ENCODE measurements around the gene PITPNC1. TPM values are rescaled to one million over a fixed set of nuclear protein-coding genes. Genes with fewer than 3 reads are reported as not detected.

Gene PITPNC1
- total and polyA plus RNA-seq, 4 experiments from 2014 or later: 68.4 to 124 (median 89.9) TPM

DNA sequence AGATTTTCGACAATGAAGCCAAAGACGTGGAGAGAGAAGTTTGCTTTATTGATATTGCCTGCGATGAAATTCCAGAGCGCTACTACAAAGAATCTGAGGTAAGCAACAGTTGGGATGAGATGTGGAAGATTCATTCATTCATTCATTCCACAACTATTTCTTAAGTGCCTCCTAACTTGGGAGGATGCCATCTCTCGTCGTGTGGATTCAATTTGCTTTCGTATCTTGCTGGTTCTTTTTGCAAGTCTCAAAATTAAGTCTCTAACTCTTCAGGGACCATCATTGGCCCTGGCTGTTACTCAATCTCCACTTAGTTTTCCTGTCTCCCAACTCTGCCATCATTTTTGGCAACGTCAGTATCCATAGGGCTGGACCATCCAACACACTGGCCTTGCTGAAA is 255.1 kb downstream of the PITPNC1 start:
- ChIA-PET CTCF (ENCODE audit: partially characterized antibody) (no interaction called here), POLR2A (ENCODE audit: partially characterized antibody) (no interaction called here)
- Histone ChIP-seq H3K4me3 (ENCODE audit: low read length in 2 of 2) (no peak overlapping the region), H3K27ac (ENCODE audit: low read depth, low read length) (no peak overlapping the region), H3K4me1 (ENCODE audit: insufficient read depth, low read length) (no peaks in the 10 kb centered on the region), H3K9me3 (ENCODE audit: control insufficient read depth in 1 of 2, low read length in 2 of 2) (no peaks in the 10 kb centered on the region), H3K36me3 (ENCODE audit: insufficient read depth, low read length) (peaks cover 36% of the 10 kb centered on the region), H3K27me3 (ENCODE audit: insufficient read depth, low read length) (no peaks in the 10 kb centered on the region)
- Mint-ChIP-seq H3K9me3 (peaks cover 0 to 2% (median 0%) of the 10 kb centered on the region in 8 donors), H3K27ac (peak overlapping the region in 2 of 7 donors; percentile 28 to 83), H3K36me3 (peaks cover 44 to 49% of the 10 kb centered on the region in 2 donors), H3K27me3 (no peaks in the 10 kb centered on the region), H3K4me3 (no peak overlapping the region), H3K4me1 (peaks cover 0 to 11% (median 7%) of the 10 kb centered on the region in 4 donors)
- intact Hi-C loops (cut with micrococcal nuclease): no loop called here
- no peak for DNase-seq

- H3K27me3 Mint-ChIP-seq: no peaks in the 10 kb centered on the region
- CTCF ChIA-PET (ENCODE audit: partially characterized antibody): no interaction called here
- intact Hi-C loops (cut with micrococcal nuclease): no loop called here
Observed at GRCh38 chr17:67633751-67634211, 256.7 kb downstream of the PITPNC1 start.

GRCh38 chr17:67635681-67636080 is 258.6 kb downstream of the PITPNC1 start:
- Mint-ChIP-seq H3K36me3 (peaks cover 37 to 56% of the 10 kb centered on the region in 2 donors), H3K27ac (peak overlapping the region in 2 of 7 donors; percentile 25 to 61), H3K4me3 (no peak overlapping the region), H3K4me1 (peaks cover 0 to 7% (median 2%) of the 10 kb centered on the region in 4 donors), H3K27me3 (no peaks in the 10 kb centered on the region), H3K9me3 (peaks cover 0 to 2% (median 0%) of the 10 kb centered on the region in 8 donors)
- Histone ChIP-seq H3K9me3 (ENCODE audit: control insufficient read depth in 1 of 2, low read length in 2 of 2) (no peaks in the 10 kb centered on the region), H3K4me3 (ENCODE audit: low read length in 2 of 2) (no peak overlapping the region), H3K4me1 (ENCODE audit: insufficient read depth, low read length) (no peaks in the 10 kb centered on the region), H3K27me3 (ENCODE audit: insufficient read depth, low read length) (no peaks in the 10 kb centered on the region), H3K36me3 (ENCODE audit: insufficient read depth, low read length) (peaks cover 36% of the 10 kb centered on the region), H3K27ac (ENCODE audit: low read depth, low read length) (no peak overlapping the region)
- ChIA-PET CTCF (ENCODE audit: partially characterized antibody) (interaction anchor here (0.5 kb wide), 1 partner anchor 227 kb away, joined by 3 read pairs; no protein-coding TSS in a partner anchor), POLR2A (ENCODE audit: partially characterized antibody) (no interaction called here)
- intact Hi-C loops (cut with micrococcal nuclease): no loop called here
- no peak for DNase-seq

More at GRCh38 chr17:67633751-67634211, 256.7 kb downstream of the PITPNC1 start:
- H3K36me3 ChIP-seq (ENCODE audit: insufficient read depth, low read length): peaks cover 36% of the 10 kb centered on the region
- Mint-ChIP-seq H3K4me3 (no peak overlapping the region), H3K36me3 (peaks cover 41 to 58% of the 10 kb centered on the region in 2 donors), H3K27ac (peak overlapping the region in 1 of 7 donors; percentile 29), H3K4me1 (peaks cover 0 to 8% (median 2%) of the 10 kb centered on the region in 4 donors), H3K9me3 (peaks cover 0 to 2% (median 0%) of the 10 kb centered on the region in 8 donors)
- H3K4me3 ChIP-seq (ENCODE audit: low read length in 2 of 2): no peak overlapping the region
- H3K9me3 ChIP-seq (ENCODE audit: control insufficient read depth in 1 of 2, low read length in 2 of 2): no peaks in the 10 kb centered on the region
- no peak for DNase-seq
- no peaks in the 10 kb centered on the region for H3K4me1 ChIP-seq (ENCODE audit: insufficient read depth, low read length)
- H3K27me3 ChIP-seq (ENCODE audit: insufficient read depth, low read length): no peaks in the 10 kb centered on the region
- no peak overlapping the region for H3K27ac ChIP-seq (ENCODE audit: low read depth, low read length)
- POLR2A ChIA-PET (ENCODE audit: partially characterized antibody): no interaction called here

DNA sequence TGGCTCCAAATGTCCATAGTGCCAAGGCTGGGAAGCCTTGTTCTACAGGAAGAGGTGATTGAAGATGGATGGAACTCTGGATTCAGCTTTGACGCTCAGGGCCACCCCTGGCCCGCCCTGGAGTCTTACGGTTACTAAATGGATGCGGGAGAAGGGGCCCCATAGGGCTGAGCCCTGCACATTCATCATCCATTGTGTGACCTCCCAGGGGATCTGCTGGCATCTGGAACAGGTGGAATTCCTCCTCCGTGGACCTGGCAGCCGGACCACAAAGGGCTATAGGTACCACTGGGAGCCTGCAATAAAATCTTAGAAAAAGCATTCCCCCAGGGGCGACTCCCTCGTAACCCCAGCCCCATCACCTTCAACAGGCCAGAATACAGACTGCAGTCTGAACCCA is 259.2 kb downstream of the PITPNC1 start:
- Mint-ChIP-seq H3K9me3 (peaks cover 0 to 2% (median 0%) of the 10 kb centered on the region in 8 donors), H3K27me3 (no peaks in the 10 kb centered on the region), H3K36me3 (peaks cover 37 to 56% of the 10 kb centered on the region in 2 donors), H3K4me3 (no peak overlapping the region), H3K4me1 (peaks cover 0 to 8% (median 2%) of the 10 kb centered on the region in 4 donors), H3K27ac (peak overlapping the region in 1 of 7 donors; percentile 79)
- DNase-seq: no peak
- Histone ChIP-seq H3K9me3 (ENCODE audit: control insufficient read depth in 1 of 2, low read length in 2 of 2) (no peaks in the 10 kb centered on the region), H3K4me3 (ENCODE audit: low read length in 2 of 2) (no peak overlapping the region), H3K27me3 (ENCODE audit: insufficient read depth, low read length) (no peaks in the 10 kb centered on the region), H3K4me1 (ENCODE audit: insufficient read depth, low read length) (no peaks in the 10 kb centered on the region), H3K36me3 (ENCODE audit: insufficient read depth, low read length) (peaks cover 36% of the 10 kb centered on the region), H3K27ac (ENCODE audit: low read depth, low read length) (no peak overlapping the region)
- POLR2A ChIA-PET (ENCODE audit: partially characterized antibody): no interaction called here
- CTCF ChIA-PET (ENCODE audit: partially characterized antibody): interaction anchor here (0.5 kb wide), 1 partner anchor 227 kb away, joined by 3 read pairs; no protein-coding TSS in a partner anchor
- intact Hi-C loops (cut with micrococcal nuclease): no loop called here

- H3K27me3 Mint-ChIP-seq: no peaks in the 10 kb centered on the region
- H3K4me1 ChIP-seq (ENCODE audit: insufficient read depth, low read length): no peaks in the 10 kb centered on the region
- CTCF ChIA-PET (ENCODE audit: partially characterized antibody): interaction anchor here (0.6 to 1.2 kb wide), 2 partner anchors 12 to 52 kb away, joined by 4 to 5 read pairs; no protein-coding TSS in a partner anchor
- no peak for DNase-seq
- no peaks in the 10 kb centered on the region for H3K9me3 ChIP-seq (ENCODE audit: control insufficient read depth in 1 of 2, low read length in 2 of 2)
- H3K4me1 Mint-ChIP-seq: peaks cover 0 to 8% (median 2%) of the 10 kb centered on the region in 4 donors
- H3K36me3 Mint-ChIP-seq: peaks cover 32 to 54% of the 10 kb centered on the region in 2 donors
- intact Hi-C loops (cut with micrococcal nuclease): no loop called here
- H3K27ac ChIP-seq (ENCODE audit: low read depth, low read length): no peak overlapping the region
- H3K9me3 Mint-ChIP-seq: peaks cover 0 to 2% (median 0%) of the 10 kb centered on the region in 8 donors
- H3K4me3 Mint-ChIP-seq: no peak overlapping the region
- peak overlapping the region in 2 of 7 donors; percentile 25 to 79 for H3K27ac Mint-ChIP-seq
- POLR2A ChIA-PET (ENCODE audit: partially characterized antibody): no interaction called here
- no peak overlapping the region for H3K4me3 ChIP-seq (ENCODE audit: low read length in 2 of 2)
- peaks cover 36% of the 10 kb centered on the region for H3K36me3 ChIP-seq (ENCODE audit: insufficient read depth, low read length)
- no peaks in the 10 kb centered on the region for H3K27me3 ChIP-seq (ENCODE audit: insufficient read depth, low read length)
Observed at GRCh38 chr17:67636834-67637520, 259.9 kb downstream of the PITPNC1 start.

- H3K4me3 Mint-ChIP-seq: no peak overlapping the region
- POLR2A ChIA-PET (ENCODE audit: partially characterized antibody): no interaction called here
- CTCF ChIA-PET (ENCODE audit: partially characterized antibody): interaction anchor here (0.6 to 2.0 kb wide), 4 partner anchors 10 to 308 kb away, joined by 3 to 5 read pairs (median 4); no protein-coding TSS in a partner anchor
Observed at GRCh38 chr17:67637901-67638641, 261.0 kb downstream of the PITPNC1 start.

GRCh38 chr17:67638871-67639270 is 261.8 kb downstream of the PITPNC1 start:
- H3K27ac ChIP-seq (ENCODE audit: low read depth, low read length): no peak overlapping the region
- DNase-seq: no peak
- H3K27ac Mint-ChIP-seq: peak overlapping the region in 3 of 7 donors; percentile 17 to 72 (median 67)
- no peaks in the 10 kb centered on the region for H3K27me3 ChIP-seq (ENCODE audit: insufficient read depth, low read length)
- H3K9me3 Mint-ChIP-seq: peaks cover 0 to 2% (median 0%) of the 10 kb centered on the region in 8 donors
- intact Hi-C loops (cut with micrococcal nuclease): no loop called here
- H3K36me3 Mint-ChIP-seq: peaks cover 21 to 48% of the 10 kb centered on the region in 2 donors
- H3K9me3 ChIP-seq (ENCODE audit: control insufficient read depth in 1 of 2, low read length in 2 of 2): no peaks in the 10 kb centered on the region
- H3K4me3 Mint-ChIP-seq: no peak overlapping the region
- no peak overlapping the region for H3K4me3 ChIP-seq (ENCODE audit: low read length in 2 of 2)
- no peaks in the 10 kb centered on the region for H3K4me1 ChIP-seq (ENCODE audit: insufficient read depth, low read length)
- H3K36me3 ChIP-seq (ENCODE audit: insufficient read depth, low read length): peaks cover 17% of the 10 kb centered on the region
- CTCF ChIA-PET (ENCODE audit: partially characterized antibody): interaction anchor here (1.2 to 2.0 kb wide), 2 partner anchors 8 to 10 kb away, joined by 3 to 5 read pairs; no protein-coding TSS in a partner anchor
- H3K27me3 Mint-ChIP-seq: no peaks in the 10 kb centered on the region
- peaks cover 0 to 8% (median 3%) of the 10 kb centered on the region in 4 donors for H3K4me1 Mint-ChIP-seq
- POLR2A ChIA-PET (ENCODE audit: partially characterized antibody): interaction anchor here (0.6 kb wide), 1 partner anchor 9 kb away, joined by 3 read pairs; no protein-coding TSS in a partner anchor

More at GRCh38 chr17:67637901-67638641, 261.0 kb downstream of the PITPNC1 start:
- intact Hi-C loops (cut with micrococcal nuclease): no loop called here
- Histone ChIP-seq H3K27me3 (ENCODE audit: insufficient read depth, low read length) (no peaks in the 10 kb centered on the region), H3K9me3 (ENCODE audit: control insufficient read depth in 1 of 2, low read length in 2 of 2) (no peaks in the 10 kb centered on the region), H3K4me1 (ENCODE audit: insufficient read depth, low read length) (no peaks in the 10 kb centered on the region), H3K27ac (ENCODE audit: low read depth, low read length) (no peak overlapping the region), H3K36me3 (ENCODE audit: insufficient read depth, low read length) (peaks cover 25% of the 10 kb centered on the region), H3K4me3 (ENCODE audit: low read length in 2 of 2) (no peak overlapping the region)
- DNase-seq: no peak
- Mint-ChIP-seq H3K36me3 (peaks cover 28 to 47% of the 10 kb centered on the region in 2 donors), H3K27me3 (no peaks in the 10 kb centered on the region), H3K9me3 (peaks cover 0 to 2% (median 0%) of the 10 kb centered on the region in 8 donors), H3K27ac (peak overlapping the region in 3 of 7 donors; percentile 3 to 72 (median 11)), H3K4me1 (peaks cover 0 to 8% (median 3%) of the 10 kb centered on the region in 4 donors)

All from CD4-positive, alpha-beta memory T cell (primary cell).